SK-N-SH (cell line): Measurements from ENCODE around the gene SIPA1L2.

Experiments
- CTCF ChIP-seq: fragments of 200-600 bp; sonication (generic); IDR thresholded peaks from 2 replicates; pipeline ENCODE4 v1.6.1; 2017; ENCODE audit warnings: antibody characterized with exemption, mild to moderate bottlenecking, moderate library complexity
- EZH2phosphoT487 ChIP-seq: fragments of 200-600 bp; sonication (generic); IDR thresholded peaks from 2 replicates; pipeline ENCODE4 v1.6.1; 2017; ENCODE audit warnings: low read depth, mixed run types, mild to moderate bottlenecking, antibody characterized with exemption, moderate library complexity, borderline replicate concordance
- MEF2A ChIP-seq: IDR thresholded peaks from 2 replicates; pipeline ENCODE4 v1.4.0; 2012; ENCODE audit warnings: low read depth, borderline replicate concordance
- POLR2AphosphoS5 ChIP-seq: IDR thresholded peaks from 2 replicates; pipeline ENCODE4 v1.6.1; 2012; ENCODE audit warnings: low read depth, low read length
- TAF1 ChIP-seq: IDR thresholded peaks from 2 replicates; pipeline ENCODE4 v1.6.1; 2012; ENCODE audit warnings: low read depth, mild to moderate bottlenecking, low read length, moderate library complexity, borderline replicate concordance
- YY1 ChIP-seq: IDR thresholded peaks from 2 replicates; pipeline ENCODE4 v1.4.0; 2012; ENCODE audit warnings: low read depth, mild to moderate bottlenecking

- TF ChIP-seq EZH2phosphoT487 (no peak), YY1 (no peak), MEF2A (no peak), CTCF (no peak), POLR2AphosphoS5 (no peak), TAF1 (no peak)
These were observed 912 bp upstream of the SIPA1L2 start for GRCh38 chr1:232630894-232631195.
